Tibial nerve (tissue), 4 donors: Measurements from ENCODE around the gene POLDIP2. TPM values are rescaled to one million over a fixed set of nuclear protein-coding genes. Genes with fewer than 3 reads are reported as not detected.

Source experiments
- DNase-seq, 2 donors: peaks; one replicate each; pipeline ENCODE4 v3.0.0-alpha.2; 2019; ENCODE audit warnings: low spot score in 2 of 2
- H3K27ac ChIP-seq, 4 donors: fragments of 200-600 bp; sonication (generic) in 3 of 4; one replicate each; pipeline ENCODE4 v1.5.1; 2017 to 2019; ENCODE audit warnings: mild to moderate bottlenecking in 1 of 4
- H3K27me3 ChIP-seq, 2 donors: fragments of 200-600 bp; sonication (generic) in 1 of 2; one replicate each; pipeline versions ENCODE4 v1.5.1 to v1.6.0; 2017 to 2019
- H3K36me3 ChIP-seq, 3 donors: fragments of 200-600 bp; sonication (generic); one replicate each; pipeline ENCODE4 v1.5.1; 2018 to 2019
- H3K4me1 ChIP-seq, 4 donors: fragments of 200-600 bp; sonication (generic) in 3 of 4; one replicate each; pipeline ENCODE4 v1.5.1; 2017 to 2019
- H3K4me3 ChIP-seq, 4 donors: fragments of 200-600 bp; sonication (generic) in 3 of 4; one replicate each; pipeline ENCODE4 v1.5.1; 2017 to 2019; ENCODE audit warnings: mild to moderate bottlenecking in 1 of 4, moderate library complexity in 1 of 4
- H3K9me3 ChIP-seq, 4 donors: fragments of 200-600 bp; sonication (generic) in 3 of 4; one replicate each; pipeline ENCODE4 v1.5.1; 2017 to 2019
- EP300 ChIP-seq, 2 donors: sonication (generic); formaldehyde crosslinking; IDR thresholded peaks; one replicate each; pipeline ENCODE4 v1.6.1; 2017; ENCODE audit warnings: antibody characterized with exemption in 2 of 2, mild to moderate bottlenecking in 1 of 2
- POLR2A ChIP-seq, 2 donors: fragments of 450-650 bp; IDR thresholded peaks; one replicate each; pipeline ENCODE4 v1.6.1; 2017; ENCODE audit warnings: antibody characterized with exemption in 2 of 2, mild to moderate bottlenecking in 2 of 2, moderate library complexity in 2 of 2
- WGBS, 2 donors: methylation state at CpG; one replicate each; pipeline ENCODE4 v1.1.5; 2018; 5-methylcytosine and 5-hydroxymethylcytosine counted together
- total RNA-seq, 4 donors: library from RNA; depleted of rRNA; stranded (reverse); fragments of >200 nt; gene quantifications; one replicate each; pipeline ENCODE4 v1.1.0, GENCODE V29; 2016
- TF ChIP-seq, protein P1 (sequence below), 5 experiments: fragments of 200-600 bp in 3 of 5; fragments of 450-650 bp in 2 of 5; sonication (generic) in 3 of 5; IDR thresholded peaks; one replicate each; pipeline ENCODE4 v1.5.1; 2016 to 2019; ENCODE audit warnings: antibody characterized with exemption in 5 of 5, mild to moderate bottlenecking in 3 of 5, moderate library complexity in 2 of 5

The POLDIP2 gene
- total RNA-seq, 4 donors from 2014 or later: 56.5 to 87.9 (median 66.6) TPM

DNA sequence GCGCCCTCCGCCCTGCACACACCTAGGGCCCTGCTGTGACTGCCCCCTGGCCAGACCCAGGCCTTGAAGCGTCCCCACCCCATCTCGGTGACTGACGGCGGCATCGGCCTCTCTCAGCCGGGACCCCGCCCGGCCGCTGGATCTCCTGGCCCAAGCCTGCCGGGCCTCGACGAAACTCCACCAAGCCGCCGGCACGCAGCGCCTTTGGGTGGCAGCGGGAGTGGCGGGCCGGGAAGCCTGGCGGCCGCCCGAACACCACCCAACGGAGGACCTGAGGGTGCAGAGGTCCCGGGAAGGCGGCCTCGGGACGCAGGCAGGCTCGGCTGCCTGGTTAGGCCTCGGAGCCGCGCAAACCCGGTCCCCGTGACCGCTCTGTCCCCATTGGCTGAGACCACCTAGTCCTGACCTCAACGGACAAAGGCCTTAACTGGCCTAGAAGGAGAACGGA, 50.3 kb downstream of the POLDIP2 start:
- Histone ChIP-seq H3K4me1 (no peaks in the 10 kb centered on the region), H3K9me3 (no peaks in the 10 kb centered on the region), H3K36me3 (no peaks in the 10 kb centered on the region), H3K4me3 (no peak overlapping the region), H3K27me3 (peaks cover 0 to 18% of the 10 kb centered on the region in 2 donors), H3K27ac (no peak overlapping the region)
- whole genome bisulfite sequencing, 2 donors: 39 to 41% methylated on average over 9 to 15 of the region's 38 CpGs
- DNase-seq: no peak
- TF ChIP-seq POLR2A (IDR thresholded peaks at IDR 0.05): no peak
- no peak for TF ChIP-seq EP300 (IDR thresholded peaks at IDR 0.05)
- TF ChIP-seq, protein P1, sequence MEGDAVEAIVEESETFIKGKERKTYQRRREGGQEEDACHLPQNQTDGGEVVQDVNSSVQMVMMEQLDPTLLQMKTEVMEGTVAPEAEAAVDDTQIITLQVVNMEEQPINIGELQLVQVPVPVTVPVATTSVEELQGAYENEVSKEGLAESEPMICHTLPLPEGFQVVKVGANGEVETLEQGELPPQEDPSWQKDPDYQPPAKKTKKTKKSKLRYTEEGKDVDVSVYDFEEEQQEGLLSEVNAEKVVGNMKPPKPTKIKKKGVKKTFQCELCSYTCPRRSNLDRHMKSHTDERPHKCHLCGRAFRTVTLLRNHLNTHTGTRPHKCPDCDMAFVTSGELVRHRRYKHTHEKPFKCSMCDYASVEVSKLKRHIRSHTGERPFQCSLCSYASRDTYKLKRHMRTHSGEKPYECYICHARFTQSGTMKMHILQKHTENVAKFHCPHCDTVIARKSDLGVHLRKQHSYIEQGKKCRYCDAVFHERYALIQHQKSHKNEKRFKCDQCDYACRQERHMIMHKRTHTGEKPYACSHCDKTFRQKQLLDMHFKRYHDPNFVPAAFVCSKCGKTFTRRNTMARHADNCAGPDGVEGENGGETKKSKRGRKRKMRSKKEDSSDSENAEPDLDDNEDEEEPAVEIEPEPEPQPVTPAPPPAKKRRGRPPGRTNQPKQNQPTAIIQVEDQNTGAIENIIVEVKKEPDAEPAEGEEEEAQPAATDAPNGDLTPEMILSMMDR (IDR thresholded peaks at IDR 0.05): no peak

DNA sequence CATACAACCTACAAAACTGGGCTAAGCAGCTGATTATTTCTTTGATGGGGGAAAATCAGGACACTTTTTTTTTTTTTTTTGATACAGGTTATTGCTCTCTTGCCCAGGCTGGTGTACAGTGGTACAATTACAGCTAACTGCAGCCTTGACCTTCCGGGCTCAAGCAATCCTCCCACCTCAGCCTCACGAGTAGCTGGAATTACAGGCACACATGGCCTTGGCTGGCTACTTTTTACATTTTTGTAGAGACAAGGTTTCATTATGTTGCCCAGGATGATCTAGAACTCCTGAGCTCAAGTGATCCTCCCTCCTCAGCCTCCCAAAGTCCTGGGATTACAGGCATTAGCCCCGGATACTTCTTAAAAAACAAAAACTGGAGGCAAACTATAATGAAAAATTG, 58.9 kb downstream of the POLDIP2 start:
- no peak overlapping the region for H3K27ac ChIP-seq
- WGBS, 2 donors: 67 to 74% methylated on average over 3 of the region's 3 CpGs
- no peak for DNase-seq
- no peak overlapping the region for H3K4me3 ChIP-seq
- TF ChIP-seq POLR2A (IDR thresholded peaks at IDR 0.05): no peak
- TF ChIP-seq, protein P1 (IDR thresholded peaks at IDR 0.05): no peak
- no peak for TF ChIP-seq EP300 (IDR thresholded peaks at IDR 0.05)
- no peaks in the 10 kb centered on the region for H3K27me3 ChIP-seq
- H3K4me1 ChIP-seq: no peaks in the 10 kb centered on the region
- H3K36me3 ChIP-seq: no peaks in the 10 kb centered on the region
- no peaks in the 10 kb centered on the region for H3K9me3 ChIP-seq

Other genes with a start within 250 kb of the POLDIP2 start
- gene TMEM97, start 38.3 kb downstream of the POLDIP2 start, total RNA-seq: 10 to 100 TPM in 3 of 4 donors, 1 to 10 TPM in 1; 8.1 to 20.2 (median 16.8) TPM
- gene IFT20, start 22.1 kb downstream of the POLDIP2 start, total RNA-seq: 10 to 100 TPM; 34.8 to 50.3 (median 43.9) TPM
- 10 to 100 TPM; 25.1 to 36.0 (median 28.2) TPM for gene TNFAIP1, start 21.8 kb downstream of the POLDIP2 start, total RNA-seq
- gene SEBOX, start 7.7 kb upstream of the POLDIP2 start, total RNA-seq: not detected
- gene VTN, start 12.8 kb upstream of the POLDIP2 start, total RNA-seq: 10 to 100 TPM in 1 of 4 donors, 1 to 10 TPM in 2, under 1 TPM in 1; 0.90 to 22.7 (median 1.8) TPM
- gene SARM1, start 14.2 kb upstream of the POLDIP2 start, total RNA-seq: 10 to 100 TPM in 2 of 4 donors, 1 to 10 TPM in 2; 5.4 to 18.6 (median 13.8) TPM
- gene SLC46A1, start 48.7 kb upstream of the POLDIP2 start, total RNA-seq: 10 to 100 TPM in 1 of 4 donors, 1 to 10 TPM in 3; 5.0 to 10.8 (median 6.4) TPM
- not detected for gene SLC13A2, start 116.1 kb upstream of the POLDIP2 start, total RNA-seq
- not detected for gene FOXN1, start 148.8 kb upstream of the POLDIP2 start, total RNA-seq
- gene UNC119, start 195.1 kb upstream of the POLDIP2 start, total RNA-seq: 10 to 100 TPM; 20.5 to 30.0 (median 22.4) TPM
- 10 to 100 TPM; 62.2 to 82.4 (median 73.2) TPM for gene PIGS, start 214.0 kb upstream of the POLDIP2 start, total RNA-seq
- 100 to 1,000 TPM in 3 of 4 donors, 10 to 100 TPM in 1; 46.2 to 222 (median 141) TPM for gene ALDOC, start 219.4 kb upstream of the POLDIP2 start, total RNA-seq
- 10 to 100 TPM in 1 of 4 donors, 1 to 10 TPM in 3; 5.7 to 11.4 (median 7.6) TPM for gene SPAG5, start 241.5 kb upstream of the POLDIP2 start, total RNA-seq